Measurements from ENCODE around the gene AGBL4.

GRCh38 chr1:48969971-48970370, 1053.8 kb downstream of the AGBL4 start:
- TF ChIP-seq POLR2AphosphoS5 (IDR thresholded peaks at IDR 0.05; ENCODE audit: low read depth, low read length) (no peak), REST (IDR thresholded peaks at IDR 0.05; ENCODE audit: insufficient read depth in 1 of 2, low read depth in 2 of 2, low read length in 2 of 2) (no peak), TAF1 (IDR thresholded peaks at IDR 0.05; ENCODE audit: borderline replicate concordance, insufficient read depth, low read length) (no peak), SIN3A (IDR thresholded peaks at IDR 0.05; ENCODE audit: borderline replicate concordance, insufficient read depth, low read length) (no peak)
